Measurements from ENCODE around the gene ARHGAP6. TPM values are rescaled to one million over a fixed set of nuclear protein-coding genes. Genes with fewer than 3 reads are reported as not detected.

The ARHGAP6 gene
- total RNA-seq, 1 donor from 2014 or later = 3.1 TPM

DNA sequence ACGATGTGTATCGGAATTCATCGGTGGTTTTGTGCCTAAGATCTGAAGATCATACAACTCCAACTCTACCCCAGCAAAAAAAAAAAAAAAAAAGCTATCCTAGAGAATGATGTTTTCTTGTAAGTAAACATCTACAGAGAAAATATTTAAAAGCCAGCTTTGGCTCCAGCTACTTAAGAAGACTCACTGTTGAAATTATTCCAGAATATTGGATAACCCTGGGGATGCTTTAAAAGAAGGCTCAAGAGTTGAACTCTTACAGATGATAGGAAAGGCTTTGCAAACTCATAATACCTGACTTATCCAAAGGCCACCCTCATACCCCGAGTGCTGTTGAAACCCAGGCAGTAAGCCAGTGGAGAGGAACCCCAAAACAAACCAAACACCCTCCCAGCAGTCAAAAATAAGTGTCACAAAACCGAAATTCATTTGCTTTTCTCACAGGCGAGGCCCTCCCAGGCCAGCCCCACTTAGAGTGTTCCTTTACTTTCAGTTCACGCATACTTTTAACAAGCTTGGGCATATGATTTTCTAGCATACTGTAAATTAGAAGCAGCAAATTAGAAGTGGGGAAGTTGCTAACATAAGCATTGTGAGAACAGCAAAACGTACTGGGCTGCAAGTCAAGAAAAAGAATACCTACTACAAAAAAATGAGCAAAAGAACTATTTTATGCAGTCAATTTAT, 375.2 kb downstream of the ARHGAP6 start:
- H3K27me3 ChIP-seq (ENCODE audit: low read depth) = no peaks in the 10 kb centered on the region
- H3K4me1 ChIP-seq = no peaks in the 10 kb centered on the region
- intact Hi-C loops (cut with micrococcal nuclease) = no loop called here
- no peak for DNase-seq
- no peaks in the 10 kb centered on the region for H3K9me3 ChIP-seq (replicated peaks)
- no peak overlapping the region for H3K4me3 ChIP-seq
- H3K36me3 ChIP-seq = no peaks in the 10 kb centered on the region
- H3K27ac ChIP-seq (replicated peaks) = no peak overlapping the region
- no peak for TF ChIP-seq CTCF (IDR thresholded peaks at IDR 0.05; ENCODE audit: borderline replicate concordance)

DNA sequence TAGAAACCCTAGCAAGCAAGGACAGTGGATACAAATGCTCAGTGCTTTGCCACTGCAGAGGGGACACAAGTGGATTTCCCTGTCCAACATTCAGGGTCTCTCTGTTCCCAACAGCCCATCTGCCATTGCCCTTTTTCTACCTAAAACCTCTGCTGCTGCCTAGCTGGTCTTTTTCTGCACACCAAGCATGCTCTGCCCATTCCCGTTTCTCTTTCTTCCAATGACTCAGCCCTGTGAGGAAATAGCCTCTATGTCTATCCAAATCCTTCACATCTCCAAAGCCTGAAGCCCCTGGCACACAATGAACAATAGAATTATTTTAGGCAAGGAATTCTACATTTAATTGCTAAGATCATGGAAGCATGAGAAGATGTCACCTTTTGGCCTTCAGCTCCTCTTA, 378.2 kb downstream of the ARHGAP6 start:
- H3K4me3 ChIP-seq = no peak overlapping the region
- no peaks in the 10 kb centered on the region for H3K36me3 ChIP-seq
- DNase-seq = no peak
- TF ChIP-seq CTCF (IDR thresholded peaks at IDR 0.05; ENCODE audit: borderline replicate concordance) = no peak
- intact Hi-C loops (cut with micrococcal nuclease) = no loop called here
- no peaks in the 10 kb centered on the region for H3K4me1 ChIP-seq
- H3K27ac ChIP-seq (replicated peaks) = no peak overlapping the region
- H3K27me3 ChIP-seq (ENCODE audit: low read depth) = no peaks in the 10 kb centered on the region
- no peaks in the 10 kb centered on the region for H3K9me3 ChIP-seq (replicated peaks)

DNA sequence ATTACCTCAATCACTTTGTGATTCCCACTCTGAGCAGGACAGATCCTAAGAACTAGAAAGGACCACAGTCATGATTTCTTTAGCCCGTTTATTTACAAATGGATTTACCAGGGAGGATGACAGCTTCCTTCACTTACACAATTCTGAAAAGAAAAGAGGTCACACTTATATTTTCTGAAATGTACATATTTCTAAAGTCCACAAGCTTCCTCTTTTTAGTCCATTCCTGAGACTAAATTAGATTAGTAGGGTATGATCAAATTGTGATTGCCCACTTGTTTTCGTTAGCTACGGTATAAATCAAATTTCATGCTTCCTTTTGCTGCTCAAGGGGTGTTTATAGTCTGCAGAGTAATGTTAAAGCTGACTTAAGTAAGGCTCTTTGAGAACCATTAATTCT, 380.1 kb downstream of the ARHGAP6 start:
- Histone ChIP-seq H3K27ac (replicated peaks) (no peak overlapping the region), H3K27me3 (ENCODE audit: low read depth) (no peaks in the 10 kb centered on the region), H3K4me1 (no peaks in the 10 kb centered on the region), H3K9me3 (replicated peaks) (no peaks in the 10 kb centered on the region), H3K36me3 (no peaks in the 10 kb centered on the region), H3K4me3 (no peak overlapping the region)
- intact Hi-C loops (cut with micrococcal nuclease) = no loop called here
- no peak for DNase-seq
- no peak for TF ChIP-seq CTCF (IDR thresholded peaks at IDR 0.05; ENCODE audit: borderline replicate concordance)

- no peak overlapping the region for H3K4me3 ChIP-seq
- H3K27ac ChIP-seq (replicated peaks) = no peak overlapping the region
- no peaks in the 10 kb centered on the region for H3K9me3 ChIP-seq (replicated peaks)
- DNase-seq = no peak
- no peaks in the 10 kb centered on the region for H3K27me3 ChIP-seq (ENCODE audit: low read depth)
- H3K4me1 ChIP-seq = no peaks in the 10 kb centered on the region
- H3K36me3 ChIP-seq = no peaks in the 10 kb centered on the region
- intact Hi-C loops (cut with micrococcal nuclease) = no loop called here
- TF ChIP-seq CTCF (IDR thresholded peaks at IDR 0.05; ENCODE audit: borderline replicate concordance) = no peak
Measured at GRCh38 chrX:11282043-11282442, 383.7 kb downstream of the ARHGAP6 start.

DNA sequence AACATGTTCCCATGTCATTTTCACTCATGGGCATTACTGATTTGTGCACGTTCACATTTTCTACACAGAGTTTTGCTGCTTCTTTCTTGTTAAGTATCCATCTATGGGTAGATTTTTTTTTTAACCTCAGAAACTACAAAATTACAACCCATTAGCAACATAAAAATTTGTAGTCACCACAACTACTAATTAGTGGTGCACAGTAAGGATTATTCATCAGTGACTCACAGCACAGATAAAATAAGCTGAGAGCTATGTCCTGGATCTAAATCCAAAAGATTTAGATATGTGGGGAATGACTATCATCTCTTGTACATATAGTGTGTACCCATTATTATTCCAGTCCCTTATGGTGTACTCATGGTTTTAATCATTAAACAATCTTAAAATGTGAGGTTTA, 392.2 kb downstream of the ARHGAP6 start:
- Histone ChIP-seq H3K4me1 (no peaks in the 10 kb centered on the region), H3K27me3 (ENCODE audit: low read depth) (no peaks in the 10 kb centered on the region), H3K27ac (replicated peaks) (no peak overlapping the region), H3K4me3 (no peak overlapping the region), H3K9me3 (replicated peaks) (no peaks in the 10 kb centered on the region), H3K36me3 (no peaks in the 10 kb centered on the region)
- intact Hi-C loops (cut with micrococcal nuclease) = no loop called here
- no peak for TF ChIP-seq CTCF (IDR thresholded peaks at IDR 0.05; ENCODE audit: borderline replicate concordance)
- no peak for DNase-seq
